CD14-positive monocyte (primary cell): Measurements from ENCODE around the gene MCF2L. TPM values are rescaled to one million over a fixed set of nuclear protein-coding genes. Genes with fewer than 3 reads are reported as not detected.

Experiments
- DNase-seq, 3 donors: peaks; one replicate each; pipeline ENCODE4 v3.0.0-alpha.2; 2011 to 2022
- H2AFZ ChIP-seq: 2 replicates; pipeline ENCODE4 v1.6.0; 2012; ENCODE audit warnings: mild to moderate bottlenecking, low read depth, low read length, inconsistent platforms; ENCODE audit not compliant: insufficient read depth, poor library complexity, severe bottlenecking
- H3K27ac ChIP-seq, 2 donors: 1 replicate in 1 of 2; 2 replicates in 1 of 2; pipeline ENCODE4 v1.5.1; 2012 to 2013; ENCODE audit warnings: low read length in 2 of 2, control low read depth in 1 of 2, inconsistent platforms in 1 of 2, low read depth in 1 of 2, mild to moderate bottlenecking in 1 of 2
- H3K27me3 ChIP-seq, 2 donors: one replicate each; pipeline versions ENCODE4 v1.6.0 to v1.6.1; 2011 to 2013; ENCODE audit warnings: low read length in 2 of 2; ENCODE audit not compliant: control insufficient read depth in 2 of 2, insufficient read depth in 2 of 2
- H3K36me3 ChIP-seq, 2 donors: replicated peaks in 1 of 2; 1 replicate in 1 of 2; 2 replicates in 1 of 2; pipeline versions ENCODE4 v1.5.1 to v1.6.1; 2012 to 2013; ENCODE audit warnings: low read length in 2 of 2, control low read depth in 1 of 2, inconsistent platforms in 1 of 2, mild to moderate bottlenecking in 1 of 2; ENCODE audit not compliant: insufficient read depth in 2 of 2, control insufficient read depth in 1 of 2
- H3K4me1 ChIP-seq, 2 donors: 1 replicate in 1 of 2; 2 replicates in 1 of 2; pipeline versions ENCODE4 v1.5.1 to v1.6.1; 2012 to 2013; ENCODE audit warnings: low read length in 2 of 2, control low read depth in 1 of 2, inconsistent platforms in 1 of 2, mild to moderate bottlenecking in 1 of 2, moderate library complexity in 1 of 2; ENCODE audit not compliant: insufficient read depth in 2 of 2, control insufficient read depth in 1 of 2
- H3K4me2 ChIP-seq: replicated peaks from 2 replicates; pipeline ENCODE3; 2012; ENCODE audit warnings: low read length, moderate library complexity, mild to moderate bottlenecking; ENCODE audit not compliant: poor library complexity, severe bottlenecking; ENCODE audit errors: extremely low read depth
- H3K4me3 ChIP-seq, 3 experiments: fragments of 200-600 bp in 1 of 3; sonication (generic) in 1 of 3; replicated peaks in 1 of 3; 1 replicate in 2 of 3; 2 replicates in 1 of 3; pipeline ENCODE4 v1.5.1; 2011 to 2013; ENCODE audit warnings: low read length in 3 of 3, mild to moderate bottlenecking in 3 of 3, control low read depth in 2 of 3, low read depth in 2 of 3, inconsistent platforms in 1 of 3, moderate library complexity in 1 of 3
- H3K79me2 ChIP-seq: 2 replicates; pipeline ENCODE4 v1.6.0; 2012; ENCODE audit warnings: mild to moderate bottlenecking, control low read depth, inconsistent platforms, low read length, moderate library complexity; ENCODE audit not compliant: insufficient read depth
- H3K9ac ChIP-seq: 2 replicates; pipeline ENCODE4 v1.6.0; 2017; ENCODE audit warnings: low read length, mild to moderate bottlenecking; ENCODE audit not compliant: insufficient read depth, poor library complexity, severe bottlenecking
- H3K9me3 ChIP-seq, 2 donors: replicated peaks in 1 of 2; 1 replicate in 1 of 2; 2 replicates in 1 of 2; pipeline versions ENCODE4 v1.5.1 to v1.6.1; 2012 to 2013; ENCODE audit warnings: low read length in 2 of 2, control low read depth in 1 of 2; ENCODE audit not compliant: control insufficient read depth in 1 of 2, insufficient read depth in 1 of 2
- H4K20me1 ChIP-seq: 2 replicates; pipeline ENCODE4 v1.6.0; 2012; ENCODE audit warnings: mild to moderate bottlenecking, low read length, control low read depth, moderate library complexity; ENCODE audit not compliant: insufficient read depth
- H3K27ac Mint-ChIP-seq, 7 donors: one replicate each; pipeline ENCODE4 v1.8.0; 2020; ENCODE audit warnings: mild to moderate bottlenecking in 7 of 7, mixed read lengths in 7 of 7, moderate library complexity in 6 of 7, inconsistent platforms in 2 of 7
- H3K27me3 Mint-ChIP-seq, 3 donors: one replicate each; pipeline ENCODE4 v1.8.0; 2021 to 2022; ENCODE audit warnings: low read depth in 3 of 3, mild to moderate bottlenecking in 3 of 3, mixed read lengths in 3 of 3, moderate library complexity in 3 of 3, inconsistent platforms in 1 of 3
- H3K36me3 Mint-ChIP-seq, 2 donors: one replicate each; pipeline ENCODE4 v1.8.0; 2020; ENCODE audit warnings: mixed read lengths in 2 of 2, inconsistent platforms in 1 of 2, mild to moderate bottlenecking in 1 of 2
- H3K4me1 Mint-ChIP-seq: one replicate; pipeline ENCODE4 v1.8.0; 2020; ENCODE audit warnings: mild to moderate bottlenecking, mixed read lengths
- H3K4me3 Mint-ChIP-seq, 2 donors: one replicate each; pipeline ENCODE4 v1.8.0; 2020; ENCODE audit warnings: mild to moderate bottlenecking in 2 of 2, mixed read lengths in 2 of 2, moderate library complexity in 1 of 2
- H3K9me3 Mint-ChIP-seq, 7 donors: one replicate each; pipeline ENCODE4 v1.8.0; 2020 to 2022; ENCODE audit warnings: mixed read lengths in 7 of 7, mild to moderate bottlenecking in 6 of 7, moderate library complexity in 6 of 7, inconsistent platforms in 2 of 7
- CTCF ChIP-seq: fragments of 200-600 bp; IDR thresholded peaks from one replicate; pipeline ENCODE4 v1.8.0; 2022; ENCODE audit warnings: antibody characterized with exemption, mild to moderate bottlenecking
- WGBS: methylation state at CpG from one replicate; pipeline ENCODE4 v1.1.5; 2013; ENCODE audit warnings: missing lambda C conversion rate; ENCODE audit not compliant: insufficient coverage; 5-methylcytosine and 5-hydroxymethylcytosine counted together
- intact Hi-C, 2 donors: fragments of 100-400 bp; cut with micrococcal nuclease; formaldehyde crosslinking; loops; one replicate each; pipeline versions ENCODE4 v1.15.0 to v1.15.1; 2023
- polyA plus RNA-seq, 3 donors: library from polyadenylated mRNA; depleted of rRNA in 1 of 3; unstranded in 2 of 3; stranded (reverse) in 1 of 3; fragments of 300-500 nt in 2 of 3; fragments of >200 nt in 1 of 3; fragmentation: Illumina TruSeq in 2 of 3; gene quantifications; 1 replicate in 2 of 3; 2 replicates in 1 of 3; pipeline ENCODE4 v1.2.3, GENCODE V29; 2012 to 2021

Gene MCF2L
- polyA plus RNA-seq, 3 donors: not detected

GRCh38 chr13:113086991-113087922, 118.2 kb downstream of the MCF2L start:
- WGBS: 95% methylated on average over 22 of the region's 39 CpGs
- Mint-ChIP-seq H3K36me3 (no peaks in the 10 kb centered on the region), H3K4me3 (no peak overlapping the region), H3K4me1 (no peaks in the 10 kb centered on the region), H3K9me3 (peaks cover 0 to 7% (median 0%) of the 10 kb centered on the region in 7 donors), H3K27me3 (peaks cover 0 to 2% (median 2%) of the 10 kb centered on the region in 3 donors), H3K27ac (peak overlapping the region in 2 of 7 donors; percentile 57 to 63)
- no peaks in the 10 kb centered on the region for H3K4me1 ChIP-seq
- TF ChIP-seq CTCF: no peak
- H3K4me2 ChIP-seq: no peak overlapping the region
- H3K79me2 ChIP-seq: no peaks in the 10 kb centered on the region
- DNase-seq: no peak
- no peak overlapping the region for H3K27ac ChIP-seq
- H3K9me3 ChIP-seq: no peaks in the 10 kb centered on the region
- H3K36me3 ChIP-seq: no peaks in the 10 kb centered on the region
- H3K4me3 ChIP-seq: no peak overlapping the region
- no peak overlapping the region for H2AFZ ChIP-seq
- H3K27me3 ChIP-seq: no peaks in the 10 kb centered on the region
- H3K9ac ChIP-seq: no peak overlapping the region
- intact Hi-C loops: no loop called here
- H4K20me1 ChIP-seq: no peaks in the 10 kb centered on the region

GRCh38 chr13:113087923-113088690, 119.1 kb downstream of the MCF2L start:
- Mint-ChIP-seq H3K27ac (no peak overlapping the region), H3K9me3 (peaks cover 0 to 7% (median 0%) of the 10 kb centered on the region in 7 donors), H3K27me3 (peaks cover 0 to 2% (median 2%) of the 10 kb centered on the region in 3 donors), H3K36me3 (no peaks in the 10 kb centered on the region), H3K4me3 (no peak overlapping the region), H3K4me1 (no peaks in the 10 kb centered on the region)
- Histone ChIP-seq H3K9me3 (no peaks in the 10 kb centered on the region), H3K9ac (no peak overlapping the region), H3K4me3 (no peak overlapping the region), H3K27ac (no peak overlapping the region), H3K4me2 (no peak overlapping the region), H4K20me1 (no peaks in the 10 kb centered on the region), H3K27me3 (no peaks in the 10 kb centered on the region), H3K79me2 (no peaks in the 10 kb centered on the region), H2AFZ (no peak overlapping the region), H3K4me1 (no peaks in the 10 kb centered on the region), H3K36me3 (no peaks in the 10 kb centered on the region)
- no peak for DNase-seq
- WGBS: 96% methylated on average over 40 of the region's 40 CpGs
- intact Hi-C loops: no loop called here
- no peak for TF ChIP-seq CTCF
